A549 (cell line): ENCODE measurements around the gene SLC30A7. TPM values are rescaled to one million over a fixed set of nuclear protein-coding genes. Genes with fewer than 3 reads are reported as not detected.

Experiments used
- ATAC-seq, 2 experiments: fragments of 200-7000 bp in 1 of 2; fragments of >200 bp in 1 of 2; cut with Nextera tagmentation in 1 of 2; cut with Tn5 transposase in 1 of 2; 3 replicates each; pipeline versions ENCODE4 v1.8.0 to v1.9.1; 2018 to 2020; ENCODE audit warnings: mild to moderate bottlenecking in 1 of 2, moderate library complexity in 1 of 2
- CTCF ChIA-PET: fragments of 300-600 bp; sonication (Branson Sonifier 250); formaldehyde crosslinking; extraction: SDS; loops from one replicate; lab custom pipeline; 2021; ENCODE audit warnings: antibody characterized with exemption, inconsistent platforms; lab: Yijun Ruan, JAX
- POLR2A ChIA-PET: fragments of 350-600 bp; formaldehyde crosslinking; extraction: SDS; loops from one replicate; lab custom pipeline; 2021; ENCODE audit warnings: antibody characterized with exemption, inconsistent platforms; lab: Yijun Ruan, JAX
- DNase-seq, 2 experiments: peaks; one replicate each; pipeline versions ENCODE4 v3.0.0 to v3.0.0-alpha.2; 2011 to 2016; ENCODE audit warnings: low read depth in 1 of 2, low spot score in 1 of 2
- FAIRE-seq: peaks from 2 replicates; lab custom pipeline; 2011; peaks lifted over from hg19 to GRCh38; lab: Jason Lieb, UNC
- H3K27ac ChIP-seq, 2 experiments: fragments of >200 bp; sonication (Bioruptor Twin); formaldehyde crosslinking; 3 replicates each; pipeline ENCODE4 v1.5.1; 2016 to 2017
- H3K4me1 ChIP-seq: fragments of >200 bp; sonication (Bioruptor Twin); formaldehyde crosslinking; 3 replicates; pipeline ENCODE4 v1.6.1; 2016
- H3K4me2 ChIP-seq: fragments of >200 bp; sonication (Bioruptor Twin); formaldehyde crosslinking; 3 replicates; pipeline ENCODE4 v1.6.1; 2016
- H3K4me3 ChIP-seq: fragments of >200 bp; sonication (Bioruptor Twin); formaldehyde crosslinking; 3 replicates; pipeline ENCODE4 v1.5.1; 2016
- H3K9me3 ChIP-seq: fragments of >200 bp; sonication (Bioruptor Twin); formaldehyde crosslinking; 3 replicates; pipeline ENCODE4 v1.6.1; 2016
- BHLHE40 ChIP-seq: IDR thresholded peaks from 2 replicates; pipeline ENCODE4 v1.6.1; 2012; ENCODE audit warnings: low read depth, low read length, inconsistent platforms
- CBX8 ChIP-seq: fragments of 200-600 bp; sonication (generic); IDR thresholded peaks from 2 replicates; pipeline ENCODE4 v1.6.1; 2016
- CEBPB ChIP-seq, 2 experiments: fragments of >200 bp in 1 of 2; sonication (Bioruptor Twin) in 1 of 2; formaldehyde crosslinking in 1 of 2; IDR thresholded peaks; 2 replicates each; pipeline ENCODE4 v1.6.1; 2012 to 2016
- CHD2 ChIP-seq: fragments of 150-350 bp; IDR thresholded peaks from 2 replicates; pipeline ENCODE4 v1.6.1; 2014; ENCODE audit warnings: low read length; ENCODE audit not compliant: partially characterized antibody
- CHD4 ChIP-seq: fragments of 200-600 bp; sonication (generic); IDR thresholded peaks from 2 replicates; pipeline ENCODE4 v1.6.1; 2016; ENCODE audit warnings: antibody characterized with exemption, mild to moderate bottlenecking, borderline replicate concordance
- E2F6 ChIP-seq: IDR thresholded peaks from 2 replicates; pipeline ENCODE4 v1.6.1; 2012; ENCODE audit warnings: low read depth, borderline replicate concordance
- EHMT2 ChIP-seq: fragments of 200-600 bp; sonication (generic); IDR thresholded peaks from 2 replicates; pipeline ENCODE4 v1.6.1; 2016; ENCODE audit warnings: antibody characterized with exemption, low read depth, mild to moderate bottlenecking, moderate library complexity
- EP300 ChIP-seq, 2 experiments: fragments of >200 bp; sonication (Bioruptor Twin); formaldehyde crosslinking; IDR thresholded peaks; 2 replicates in 1 of 2; 3 replicates in 1 of 2; pipeline ENCODE4 v1.6.1; 2016 to 2017
- ESRRA ChIP-seq: fragments of 150-350 bp; IDR thresholded peaks from 2 replicates; pipeline ENCODE4 v1.6.1; 2014; ENCODE audit warnings: mild to moderate bottlenecking, low read length, borderline replicate concordance
- FOSB ChIP-seq: fragments of 250-450 bp; sonication (Bioruptor Pico); IDR thresholded peaks from 2 replicates; pipeline ENCODE4 v1.5.0; 2020; ENCODE audit warnings: mild to moderate bottlenecking, moderate library complexity
- GATA3 ChIP-seq: IDR thresholded peaks from 2 replicates; pipeline ENCODE4 v1.6.1; 2012; ENCODE audit warnings: borderline replicate concordance
- HEYL ChIP-seq: fragments of 250-450 bp; sonication (Bioruptor Pico); IDR thresholded peaks from 2 replicates; pipeline ENCODE4 v1.8.0; 2021; ENCODE audit warnings: mild to moderate bottlenecking, moderate library complexity
- HOXB13 ChIP-seq: fragments of 250-450 bp; sonication (Bioruptor Pico); IDR thresholded peaks from 2 replicates; pipeline ENCODE4 v1.5.0; 2020; ENCODE audit warnings: low read depth, mild to moderate bottlenecking, moderate library complexity
- HOXB5 ChIP-seq: fragments of 250-450 bp; sonication (Bioruptor Pico); IDR thresholded peaks from 2 replicates; pipeline ENCODE4 v1.5.0; 2020; ENCODE audit warnings: mild to moderate bottlenecking, moderate library complexity
- JUN ChIP-seq, 2 experiments: fragments of >200 bp; sonication (Bioruptor Twin); formaldehyde crosslinking; IDR thresholded peaks; 2 replicates in 1 of 2; 3 replicates in 1 of 2; pipeline ENCODE4 v1.6.1; 2016 to 2017
- JUNB ChIP-seq: fragments of >200 bp; sonication (Bioruptor Twin); formaldehyde crosslinking; IDR thresholded peaks from 2 replicates; pipeline ENCODE4 v1.6.1; 2016
- NFE2L2 ChIP-seq: fragments of 150-350 bp; conservative IDR thresholded peaks from 2 replicates; pipeline ENCODE4 v1.6.1; 2014; ENCODE audit warnings: low read length
- PHF8 ChIP-seq: fragments of 200-600 bp; sonication (generic); IDR thresholded peaks from 2 replicates; pipeline ENCODE4 v1.6.1; 2016; ENCODE audit warnings: low read depth, mild to moderate bottlenecking, antibody characterized with exemption, moderate library complexity, borderline replicate concordance
- POLR2AphosphoS2 ChIP-seq: conservative IDR thresholded peaks from 2 replicates; pipeline ENCODE4 v1.6.1; 2012; ENCODE audit warnings: low read length, improper control_type of control experiment, inconsistent platforms
- RCOR1 ChIP-seq: fragments of 150-350 bp; IDR thresholded peaks from 2 replicates; pipeline ENCODE4 v1.6.1; 2014; ENCODE audit warnings: antibody characterized with exemption, low read length, low read depth
- RNF2 ChIP-seq: fragments of 200-600 bp; sonication (generic); IDR thresholded peaks from 2 replicates; pipeline ENCODE4 v1.6.1; 2016; ENCODE audit warnings: low read depth, mild to moderate bottlenecking, antibody characterized with exemption, moderate library complexity, borderline replicate concordance
- SMC3 ChIP-seq: fragments of >200 bp; sonication (Bioruptor Twin); formaldehyde crosslinking; IDR thresholded peaks from 3 replicates; pipeline ENCODE4 v1.6.1; 2018; ENCODE audit warnings: inconsistent platforms
- ZC3H11A ChIP-seq: fragments of 450-650 bp; IDR thresholded peaks from 2 replicates; pipeline ENCODE4 v1.6.1; 2014; ENCODE audit warnings: antibody characterized with exemption, mild to moderate bottlenecking
- ZFP36 ChIP-seq: fragments of 450-650 bp; IDR thresholded peaks from 2 replicates; pipeline ENCODE4 v1.6.1; 2014; ENCODE audit warnings: borderline replicate concordance; ENCODE audit not compliant: partially characterized antibody
- ZNF302 ChIP-seq: fragments of 250-450 bp; sonication (Bioruptor Pico); IDR thresholded peaks from 2 replicates; pipeline ENCODE4 v1.9.0; 2021; ENCODE audit warnings: inconsistent platforms, mild to moderate bottlenecking, moderate library complexity
- ZSCAN20 ChIP-seq: fragments of 250-450 bp; sonication (Bioruptor Pico); IDR thresholded peaks from 2 replicates; pipeline ENCODE4 v1.8.0; 2022; ENCODE audit warnings: mild to moderate bottlenecking, moderate library complexity
- WGBS: methylation state at CpG from one replicate; pipeline ENCODE4 v1.1.6; 2017; ENCODE audit errors: missing lambda C conversion rate; 5-methylcytosine and 5-hydroxymethylcytosine counted together
- polyA plus RNA-seq, 4 experiments: library from polyadenylated mRNA; depleted of rRNA in 3 of 4; stranded (reverse); fragments of >200 nt; fragmentation: RNase III in 1 of 4; extraction: RNeasy Plus Mini Kit Qiagen cat#74134 plus additional on column Dnase treatment in 1 of 4; gene quantifications; 2 replicates in 3 of 4; 3 replicates in 1 of 4; pipeline ENCODE4 v1.2.3, GENCODE V29; 2011 to 2017

Gene SLC30A7
- polyA plus RNA-seq, 2 of the 4 experiments (the other 2 are of a cell fraction) = 4.3 to 9.6 TPM

DNA sequence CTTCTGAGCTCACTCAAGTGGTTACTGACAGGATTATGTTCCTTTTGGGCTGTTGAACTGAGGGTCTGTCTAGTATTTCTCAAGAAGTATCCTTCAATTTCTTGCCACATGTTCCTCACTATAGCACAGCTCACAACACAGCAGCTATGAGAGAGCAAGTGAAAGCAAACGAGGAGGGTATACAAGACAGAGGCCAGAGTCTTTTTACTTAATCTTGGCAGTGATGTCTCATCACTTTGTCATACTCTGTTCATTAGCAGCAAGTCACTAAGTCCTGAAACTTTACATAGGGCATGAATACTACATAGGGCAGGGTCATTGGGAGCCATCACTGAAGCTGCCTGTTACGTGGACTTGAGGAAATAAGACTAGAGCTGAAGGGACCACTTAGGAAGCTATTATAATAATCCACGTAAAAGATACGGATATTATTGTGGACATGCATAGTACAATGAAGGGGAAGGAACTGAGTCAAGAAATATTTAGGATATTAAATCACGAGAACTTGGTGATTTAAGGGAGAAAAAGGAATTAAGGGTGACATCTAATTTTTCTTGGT, 63.7 kb downstream of the SLC30A7 start:
- H3K4me1 ChIP-seq = peaks cover 8% of the 10 kb centered on the region; the same call in 2 of the 3 replicates
- 86% methylated on average over 5 of the region's 5 CpGs for WGBS
- no peak for DNase-seq
- H3K9me3 ChIP-seq = no peaks in the 10 kb centered on the region
- H3K4me3 ChIP-seq = no peak overlapping the region
- CTCF ChIA-PET = interaction anchor here (1.6 to 1.9 kb wide), 2 partner anchors 279 to 329 kb away, joined by 4 to 8 read pairs; no protein-coding TSS in a partner anchor
- H3K27ac ChIP-seq = no peak overlapping the region
- TF ChIP-seq RNF2 = no peak
- TF ChIP-seq HOXB5 (CRISPR knock-in tag) = no peak
- TF ChIP-seq ZNF302 (CRISPR knock-in tag) = no peak
- no peak for TF ChIP-seq CHD4
- TF ChIP-seq NFE2L2 = no peak
- TF ChIP-seq JUN (IDR thresholded peaks at IDR 0.05) = no peak
- no peak for TF ChIP-seq BHLHE40
- TF ChIP-seq SMC3 = no peak
- no peak for TF ChIP-seq CEBPB (IDR thresholded peaks at IDR 0.05)
- no peak for TF ChIP-seq ZFP36
- TF ChIP-seq HOXB13 (CRISPR knock-in tag) = no peak
- no peak for TF ChIP-seq EHMT2
- no peak for TF ChIP-seq FOSB (CRISPR knock-in tag)
- no peak for TF ChIP-seq GATA3
- no peak for TF ChIP-seq ZC3H11A
- TF ChIP-seq CHD2 = no peak
- no peak for TF ChIP-seq ESRRA
- TF ChIP-seq HEYL (CRISPR knock-in tag) = no peak
- TF ChIP-seq, all 56 proteins: peak for 0
- FAIRE-seq (no peak), ATAC-seq (no peak)
- no peak overlapping the region for H3K4me2 ChIP-seq
- POLR2A ChIA-PET = no interaction called here

DNA sequence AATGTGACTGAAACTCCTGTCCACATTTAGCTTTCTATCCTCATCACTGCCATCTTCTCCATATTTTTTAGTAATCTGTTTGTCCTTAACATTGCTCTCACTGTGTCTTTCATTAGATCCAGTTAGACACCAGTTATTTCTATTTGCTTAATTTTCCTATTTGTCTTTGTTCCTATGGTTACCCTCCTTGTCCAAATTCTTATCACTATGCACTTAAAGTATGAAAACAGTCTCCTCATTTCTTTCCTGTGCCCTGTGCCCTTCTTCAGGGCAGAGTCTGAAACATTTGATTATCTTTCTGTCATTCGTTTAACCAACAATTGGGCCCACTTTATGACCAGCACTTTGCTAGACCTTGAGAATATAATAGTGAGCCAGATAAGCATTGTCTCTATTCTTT, 64.2 kb downstream of the SLC30A7 start:
- 87% methylated on average over 1 of the region's 1 CpG for WGBS
- TF ChIP-seq JUNB (no peak), ZNF302 (CRISPR knock-in tag) (no peak), HOXB13 (CRISPR knock-in tag) (no peak), ZFP36 (no peak), PHF8 (no peak), CHD4 (no peak), CBX8 (no peak), HEYL (CRISPR knock-in tag) (no peak), RCOR1 (no peak), E2F6 (no peak), ZSCAN20 (CRISPR knock-in tag) (no peak), EP300 (IDR thresholded peaks at IDR 0.05) (no peak), FOSB (CRISPR knock-in tag) (no peak), POLR2AphosphoS2 (no peak), HOXB5 (CRISPR knock-in tag) (no peak)
- Histone ChIP-seq H3K27ac (no peak overlapping the region), H3K4me3 (no peak overlapping the region), H3K4me2 (no peak overlapping the region), H3K4me1 (peaks cover 4% of the 10 kb centered on the region; the same call in 1 of the 3 replicates), H3K9me3 (no peaks in the 10 kb centered on the region)
- DNase-seq = no peak
- ChIA-PET CTCF (interaction anchor here (1.6 to 1.9 kb wide), 2 partner anchors 279 to 328 kb away, joined by 4 to 8 read pairs; no protein-coding TSS in a partner anchor), POLR2A (no interaction called here)
- FAIRE-seq = no peak
- no peak for ATAC-seq
